ENCODE measurements around the gene KIN.

Gene KIN

GRCh38 chr10:7818295-7819120 is 30.7 kb upstream of the KIN start, which contains the start of gene TAF3 (continued):
- TF ChIP-seq ZEB2 (tag by site-specific recombination; IDR thresholded peaks at IDR 0.05), result peak; percentile 100
- TF ChIP-seq ZNF837 (tag by site-specific recombination; IDR thresholded peaks at IDR 0.05), result no peak
- TF ChIP-seq ZNF514 (tag by site-specific recombination; IDR thresholded peaks at IDR 0.05), result no peak
- TF ChIP-seq ZNF48 (tag by site-specific recombination; IDR thresholded peaks at IDR 0.05), result no peak
- TF ChIP-seq ZNF112 (tag by site-specific recombination; IDR thresholded peaks at IDR 0.05), result no peak
- peak; percentile 65 for TF ChIP-seq KLF1 (tag by site-specific recombination; IDR thresholded peaks at IDR 0.05)
- TF ChIP-seq ZNF610 (tag by site-specific recombination; IDR thresholded peaks at IDR 0.05; ENCODE audit: borderline replicate concordance), result no peak; the same call in 1 of the 2 replicates
- TF ChIP-seq ZNF645 (tag by site-specific recombination; IDR thresholded peaks at IDR 0.05), result no peak
- TF ChIP-seq ZNF585B (tag by site-specific recombination; IDR thresholded peaks at IDR 0.05), result no peak
- 0 out of 2 replicates have a peak, but pooled peaks have one; percentile 6 for TF ChIP-seq TRIM28 (IDR thresholded peaks at IDR 0.05; ENCODE audit: borderline replicate concordance, low read length)
- no peak for TF ChIP-seq ZNF24 (tag by site-specific recombination; IDR thresholded peaks at IDR 0.05)
- TF ChIP-seq ZFP69B (tag by site-specific recombination; IDR thresholded peaks at IDR 0.05), result peak; percentile 31; the same call in 1 of the 2 replicates
- TF ChIP-seq TSHZ1 (tag by site-specific recombination; IDR thresholded peaks at IDR 0.05; ENCODE audit: borderline replicate concordance), result no peak
- TF ChIP-seq SP3 (tag by site-specific recombination; IDR thresholded peaks at IDR 0.05), result peak; percentile 94
- peak; percentile 92 for TF ChIP-seq ZFHX2 (tag by site-specific recombination; conservative IDR thresholded peaks at IDR 0.05)
- no peak for TF ChIP-seq ZNF354C (tag by site-specific recombination; IDR thresholded peaks at IDR 0.05; ENCODE audit: borderline replicate concordance, low read depth)
- TF ChIP-seq ZBTB11 (tag by site-specific recombination; conservative IDR thresholded peaks at IDR 0.05; ENCODE audit: low read depth), result peak; percentile 67; the same call in 1 of the 2 replicates
- no peak for TF ChIP-seq ZNF302 (tag by site-specific recombination; IDR thresholded peaks at IDR 0.05; ENCODE audit: low read depth)
- TF ChIP-seq ZNF510 (tag by site-specific recombination; IDR thresholded peaks at IDR 0.05; ENCODE audit: insufficient replicate concordance), result no peak
- peak; percentile 98 for TF ChIP-seq ZBTB8A (tag by site-specific recombination; IDR thresholded peaks at IDR 0.05)
- TF ChIP-seq, protein P1, sequence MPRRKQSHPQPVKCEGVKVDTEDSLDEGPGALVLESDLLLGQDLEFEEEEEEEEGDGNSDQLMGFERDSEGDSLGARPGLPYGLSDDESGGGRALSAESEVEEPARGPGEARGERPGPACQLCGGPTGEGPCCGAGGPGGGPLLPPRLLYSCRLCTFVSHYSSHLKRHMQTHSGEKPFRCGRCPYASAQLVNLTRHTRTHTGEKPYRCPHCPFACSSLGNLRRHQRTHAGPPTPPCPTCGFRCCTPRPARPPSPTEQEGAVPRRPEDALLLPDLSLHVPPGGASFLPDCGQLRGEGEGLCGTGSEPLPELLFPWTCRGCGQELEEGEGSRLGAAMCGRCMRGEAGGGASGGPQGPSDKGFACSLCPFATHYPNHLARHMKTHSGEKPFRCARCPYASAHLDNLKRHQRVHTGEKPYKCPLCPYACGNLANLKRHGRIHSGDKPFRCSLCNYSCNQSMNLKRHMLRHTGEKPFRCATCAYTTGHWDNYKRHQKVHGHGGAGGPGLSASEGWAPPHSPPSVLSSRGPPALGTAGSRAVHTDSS (tag by site-specific recombination; IDR thresholded peaks at IDR 0.05), result no peak
- TF ChIP-seq, protein P2, sequence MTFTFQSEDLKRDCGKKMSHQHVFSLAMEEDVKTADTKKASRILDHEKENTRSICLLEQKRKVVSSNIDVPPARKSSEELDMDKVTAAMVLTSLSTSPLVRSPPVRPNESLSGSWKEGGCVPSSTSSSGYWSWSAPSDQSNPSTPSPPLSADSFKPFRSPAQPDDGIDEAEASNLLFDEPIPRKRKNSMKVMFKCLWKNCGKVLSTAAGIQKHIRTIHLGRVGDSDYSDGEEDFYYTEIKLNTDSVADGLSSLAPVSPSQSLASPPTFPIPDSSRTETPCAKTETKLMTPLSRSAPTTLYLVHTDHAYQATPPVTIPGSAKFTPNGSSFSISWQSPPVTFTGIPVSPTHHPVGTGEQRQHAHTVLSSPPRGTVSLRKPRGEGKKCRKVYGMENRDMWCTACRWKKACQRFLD (tag by site-specific recombination; IDR thresholded peaks at IDR 0.05), result peak; percentile 100
- no peak for TF ChIP-seq PRDM6 (tag by site-specific recombination; IDR thresholded peaks at IDR 0.05)
- peak; percentile 76 for TF ChIP-seq ZNF629 (tag by site-specific recombination; IDR thresholded peaks at IDR 0.05)
- TF ChIP-seq ZNF571 (tag by site-specific recombination; IDR thresholded peaks at IDR 0.05), result no peak
- TF ChIP-seq ZNF501 (tag by site-specific recombination; IDR thresholded peaks at IDR 0.05), result peak; percentile 93
- peak; percentile 82; the same call in 1 of the 2 replicates for TF ChIP-seq ZFP37 (tag by site-specific recombination; IDR thresholded peaks at IDR 0.05)
